ENCODE data around the gene THSD4. TPM values are rescaled to one million over a fixed set of nuclear protein-coding genes. Genes with fewer than 3 reads are reported as not detected.

Gene THSD4
- total and polyA plus RNA-seq, 2 of the 8 experiments (the other 6 are each of a cell fraction or from before 2014, with no cell fraction given) = 2.5 to 6.2 TPM

DNA sequence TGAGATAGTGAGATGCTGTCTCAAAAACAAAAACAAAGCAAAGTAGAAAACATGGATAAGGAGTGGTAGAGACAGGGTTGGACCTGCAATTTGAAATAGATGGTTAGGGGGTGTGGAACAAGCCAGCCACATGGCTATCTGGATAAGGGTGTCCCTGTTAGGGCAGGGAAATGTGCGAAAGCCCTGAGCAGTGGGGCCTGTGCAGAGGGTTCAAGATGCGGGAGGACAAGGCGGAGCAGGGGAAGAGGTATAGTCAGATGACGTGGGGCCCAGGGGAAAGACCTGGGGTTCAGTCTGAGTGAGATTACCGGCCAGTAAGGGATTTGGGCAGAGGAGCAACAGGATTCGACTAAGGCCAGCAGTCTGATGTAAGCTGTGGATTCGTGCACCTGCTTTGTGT is 676.7 kb downstream of the THSD4 start (continued):
- TF ChIP-seq, protein P1, sequence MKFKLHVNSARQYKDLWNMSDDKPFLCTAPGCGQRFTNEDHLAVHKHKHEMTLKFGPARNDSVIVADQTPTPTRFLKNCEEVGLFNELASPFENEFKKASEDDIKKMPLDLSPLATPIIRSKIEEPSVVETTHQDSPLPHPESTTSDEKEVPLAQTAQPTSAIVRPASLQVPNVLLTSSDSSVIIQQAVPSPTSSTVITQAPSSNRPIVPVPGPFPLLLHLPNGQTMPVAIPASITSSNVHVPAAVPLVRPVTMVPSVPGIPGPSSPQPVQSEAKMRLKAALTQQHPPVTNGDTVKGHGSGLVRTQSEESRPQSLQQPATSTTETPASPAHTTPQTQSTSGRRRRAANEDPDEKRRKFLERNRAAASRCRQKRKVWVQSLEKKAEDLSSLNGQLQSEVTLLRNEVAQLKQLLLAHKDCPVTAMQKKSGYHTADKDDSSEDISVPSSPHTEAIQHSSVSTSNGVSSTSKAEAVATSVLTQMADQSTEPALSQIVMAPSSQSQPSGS (IDR thresholded peaks at IDR 0.05; ENCODE audit: low read length) = no peak

All from H1 (cell line).